SK-N-SH (cell line): ENCODE data around the gene TULP1. TPM values are rescaled to one million over a fixed set of nuclear protein-coding genes. Genes with fewer than 3 reads are reported as not detected.

Experiments
- CTCF ChIA-PET: fragments of 300-600, 350-600 bp; formaldehyde crosslinking; extraction: SDS; loops from one replicate; lab custom pipeline; 2021; lab: Yijun Ruan, JAX
- POLR2A ChIA-PET: fragments of 350-600 bp; sonication (Branson Sonifier 250); formaldehyde crosslinking; extraction: SDS; loops from one replicate; lab custom pipeline; 2020; ENCODE audit warnings: antibody characterized with exemption, inconsistent platforms; lab: Yijun Ruan, JAX
- DNase-seq: peaks from one replicate; pipeline ENCODE4 v3.0.0; 2012
- H2AFZ ChIP-seq: fragments of 200-600 bp; sonication (generic); 2 replicates; pipeline ENCODE4 v1.8.1; 2016; ENCODE audit warnings: antibody characterized with exemption, mild to moderate bottlenecking, low read depth
- H3F3A ChIP-seq: fragments of 200-600 bp; sonication (generic); replicated peaks from 2 replicates; pipeline ENCODE3; 2016; ENCODE audit warnings: antibody characterized with exemption, mild to moderate bottlenecking; ENCODE audit not compliant: insufficient read depth
- H3K27ac ChIP-seq, 2 experiments: fragments of 200-500 bp in 1 of 2; fragments of 200-600 bp in 1 of 2; sonication (Bioruptor generic) in 1 of 2; sonication (generic), shearing (Covaris generic) in 1 of 2; 2 replicates each; pipeline versions ENCODE4 v1.5.1 to v1.6.1; 2014 to 2016; ENCODE audit warnings: low read depth in 2 of 2, inconsistent platforms in 1 of 2, low read length in 1 of 2, mild to moderate bottlenecking in 1 of 2, mixed read lengths in 1 of 2
- H3K27me3 ChIP-seq: fragments of 200-600 bp; sonication (generic), shearing (Covaris generic); 2 replicates; pipeline ENCODE4 v1.6.1; 2016; ENCODE audit warnings: mixed run types; ENCODE audit not compliant: insufficient read depth
- H3K36me3 ChIP-seq, 2 experiments: fragments of 200-500 bp in 1 of 2; fragments of 200-600 bp in 1 of 2; sonication (Bioruptor generic) in 1 of 2; sonication (generic) in 1 of 2; replicated peaks in 1 of 2; 2 replicates each; pipeline versions ENCODE3 to v1.5.1; 2014 to 2016; ENCODE audit warnings: low read length in 1 of 2, mild to moderate bottlenecking in 1 of 2; ENCODE audit not compliant: insufficient read depth in 2 of 2, control insufficient read depth in 1 of 2
- H3K4me1 ChIP-seq, 2 experiments: fragments of 200-500 bp in 1 of 2; fragments of 200-600 bp in 1 of 2; sonication (Bioruptor generic) in 1 of 2; sonication (generic), shearing (Covaris generic) in 1 of 2; 2 replicates each; pipeline versions ENCODE4 v1.5.1 to v1.6.1; 2014 to 2016; ENCODE audit warnings: low read depth in 1 of 2, low read length in 1 of 2, mixed run types in 1 of 2; ENCODE audit not compliant: insufficient read depth in 2 of 2, control insufficient read depth in 1 of 2
- H3K4me2 ChIP-seq: fragments of 200-600 bp; sonication (generic), shearing (Covaris generic); 2 replicates; pipeline ENCODE4 v1.6.1; 2017; ENCODE audit warnings: mixed run types
- H3K4me3 ChIP-seq, 2 experiments: fragments of 200-500 bp in 1 of 2; fragments of 200-600 bp in 1 of 2; sonication (Bioruptor generic) in 1 of 2; sonication (generic), shearing (Covaris generic) in 1 of 2; 2 replicates each; pipeline versions ENCODE4 v1.5.1 to v1.8.1; 2014 to 2016; ENCODE audit warnings: low read depth in 2 of 2, inconsistent platforms in 1 of 2, low read length in 1 of 2, mild to moderate bottlenecking in 1 of 2, mixed read lengths in 1 of 2, moderate library complexity in 1 of 2
- H3K79me2 ChIP-seq: fragments of 200-600 bp; sonication (generic); 2 replicates; pipeline ENCODE4 v1.8.1; 2017; ENCODE audit warnings: mild to moderate bottlenecking; ENCODE audit not compliant: insufficient read depth
- H3K9ac ChIP-seq: fragments of 200-600 bp; sonication (generic); 2 replicates; pipeline ENCODE4 v1.6.1; 2017; ENCODE audit warnings: mixed run types
- H3K9me2 ChIP-seq: fragments of 200-600 bp; sonication (generic); 2 replicates; pipeline ENCODE4 v1.6.1; 2017; ENCODE audit warnings: mixed run types
- H3K9me3 ChIP-seq: fragments of 200-600 bp; sonication (generic); 2 replicates; pipeline ENCODE4 v1.6.1; 2017; ENCODE audit warnings: mixed run types, mild to moderate bottlenecking, moderate library complexity
- H4K20me1 ChIP-seq: fragments of 200-600 bp; sonication (generic); 2 replicates; pipeline ENCODE4 v1.6.1; 2017; ENCODE audit warnings: mild to moderate bottlenecking, mixed run types; ENCODE audit not compliant: insufficient read depth
- EP300 ChIP-seq, 2 experiments: IDR thresholded peaks; 2 replicates each; pipeline versions ENCODE4 v1.4.0 to v1.6.1; 2012; ENCODE audit warnings: borderline replicate concordance in 1 of 2, low read depth in 1 of 2, low read length in 1 of 2
- FOXJ3 ChIP-seq: sonication (generic); formaldehyde crosslinking; IDR thresholded peaks from 2 replicates; pipeline ENCODE4 v1.5.1; 2020; ENCODE audit warnings: mild to moderate bottlenecking, missing genetic modification reagents
- GABPA ChIP-seq: IDR thresholded peaks from 2 replicates; pipeline ENCODE4 v1.4.0; 2012; ENCODE audit warnings: low read depth, mild to moderate bottlenecking
- MEF2A ChIP-seq: IDR thresholded peaks from 2 replicates; pipeline ENCODE4 v1.4.0; 2012; ENCODE audit warnings: low read depth, borderline replicate concordance
- NFIC ChIP-seq: IDR thresholded peaks from 2 replicates; pipeline ENCODE4 v1.4.0; 2012; ENCODE audit warnings: borderline replicate concordance
- NRF1 ChIP-seq: IDR thresholded peaks from 2 replicates; pipeline ENCODE4 v1.6.1; 2012; ENCODE audit warnings: low read depth, mild to moderate bottlenecking, low read length
- RAD21 ChIP-seq: IDR thresholded peaks from 2 replicates; pipeline ENCODE4 v1.6.1; 2012; ENCODE audit warnings: mild to moderate bottlenecking, low read length
- RCOR1 ChIP-seq: fragments of 150-350 bp; IDR thresholded peaks from 2 replicates; pipeline ENCODE4 v1.6.1; 2017; ENCODE audit warnings: antibody characterized with exemption, low read length
- RFX5 ChIP-seq: IDR thresholded peaks from 2 replicates; pipeline ENCODE4 v1.6.1; 2012; ENCODE audit warnings: mild to moderate bottlenecking, improper control_type of control experiment, low read length
- RXRA ChIP-seq: IDR thresholded peaks from 2 replicates; pipeline ENCODE4 v1.4.0; 2012; ENCODE audit warnings: low read depth, mild to moderate bottlenecking, borderline replicate concordance
- TAF1 ChIP-seq: IDR thresholded peaks from 2 replicates; pipeline ENCODE4 v1.6.1; 2012; ENCODE audit warnings: low read depth, mild to moderate bottlenecking, low read length, moderate library complexity, borderline replicate concordance
- TEAD4 ChIP-seq: IDR thresholded peaks from 2 replicates; pipeline ENCODE4 v1.4.0; 2012; ENCODE audit warnings: mild to moderate bottlenecking, borderline replicate concordance; ENCODE audit not compliant: insufficient read depth
- WGBS: methylation state at CpG from one replicate; pipeline ENCODE4 v1.1.6; 2017; ENCODE audit warnings: low lambda C conversion rate; 5-methylcytosine and 5-hydroxymethylcytosine counted together
- polyA plus RNA-seq, 3 experiments: library from polyadenylated mRNA; depleted of rRNA; stranded (reverse); fragments of >200 nt; gene quantifications; 2 replicates each; pipeline ENCODE4 v1.2.3, GENCODE V29; 2012
- TF ChIP-seq, protein P1 (sequence below): IDR thresholded peaks from 2 replicates; pipeline ENCODE4; 2012
- TF ChIP-seq, protein P2 (sequence below): fragments of 150-350 bp; IDR thresholded peaks from 2 replicates; pipeline ENCODE4 v1.6.1; 2017; ENCODE audit warnings: antibody characterized with exemption, low read length, low read depth, borderline replicate concordance
- TF ChIP-seq, protein P3 (sequence below): IDR thresholded peaks from 2 replicates; pipeline ENCODE4 v1.4.0; 2012; ENCODE audit warnings: low read depth, borderline replicate concordance

TULP1 gene
- polyA plus RNA-seq, 1 of the 3 experiments (the other 2 are of a cell fraction) = not detected

DNA sequence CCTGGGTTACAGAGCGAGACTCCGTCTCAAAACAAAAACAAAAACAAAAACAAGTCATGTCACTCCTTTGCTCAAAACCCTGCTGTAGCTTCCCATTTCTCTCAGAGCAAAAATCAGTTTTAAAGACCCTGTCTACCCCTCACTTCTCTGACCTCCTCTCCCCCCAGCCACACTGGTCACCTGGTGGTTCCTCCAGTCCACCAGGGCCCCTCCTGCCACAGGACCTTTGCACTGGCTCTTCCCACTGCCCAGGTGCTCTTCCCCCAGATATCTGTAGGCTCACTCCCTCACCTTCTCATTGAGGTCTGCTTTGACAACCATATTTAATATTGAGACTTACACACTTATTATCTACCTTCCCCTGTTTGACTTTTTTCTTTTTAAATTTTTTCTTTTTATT, 10.9 kb downstream of the TULP1 start:
- no peak overlapping the region for H3K4me3 ChIP-seq
- H3K27me3 ChIP-seq = no peaks in the 10 kb centered on the region
- no peaks in the 10 kb centered on the region for H4K20me1 ChIP-seq
- H2AFZ ChIP-seq = no peak overlapping the region
- no peaks in the 10 kb centered on the region for H3K79me2 ChIP-seq
- no peak for DNase-seq
- ChIA-PET CTCF (interaction anchor here (1.0 to 2.0 kb wide), 3 partner anchors 21 to 235 kb away, joined by 3 to 6 read pairs (median 3); no protein-coding TSS in a partner anchor), POLR2A (no interaction called here)
- H3K36me3 ChIP-seq = no peaks in the 10 kb centered on the region
- TF ChIP-seq GABPA (no peak), MEF2A (no peak), FOXJ3 (no peak), RXRA (no peak), NFIC (no peak), RAD21 (no peak), NRF1 (no peak), EP300 (IDR thresholded peaks at IDR 0.05; ENCODE audit: borderline replicate concordance in 1 of 2, low read depth in 1 of 2, low read length in 1 of 2) (no peak), TEAD4 (no peak), RCOR1 (no peak), TAF1 (no peak), RFX5 (no peak)
- TF ChIP-seq, protein P1, sequence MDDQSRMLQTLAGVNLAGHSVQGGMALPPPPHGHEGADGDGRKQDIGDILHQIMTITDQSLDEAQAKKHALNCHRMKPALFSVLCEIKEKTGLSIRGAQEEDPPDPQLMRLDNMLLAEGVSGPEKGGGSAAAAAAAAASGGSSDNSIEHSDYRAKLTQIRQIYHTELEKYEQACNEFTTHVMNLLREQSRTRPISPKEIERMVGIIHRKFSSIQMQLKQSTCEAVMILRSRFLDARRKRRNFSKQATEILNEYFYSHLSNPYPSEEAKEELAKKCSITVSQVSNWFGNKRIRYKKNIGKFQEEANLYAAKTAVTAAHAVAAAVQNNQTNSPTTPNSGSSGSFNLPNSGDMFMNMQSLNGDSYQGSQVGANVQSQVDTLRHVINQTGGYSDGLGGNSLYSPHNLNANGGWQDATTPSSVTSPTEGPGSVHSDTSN = no peak
- TF ChIP-seq, protein P2, sequence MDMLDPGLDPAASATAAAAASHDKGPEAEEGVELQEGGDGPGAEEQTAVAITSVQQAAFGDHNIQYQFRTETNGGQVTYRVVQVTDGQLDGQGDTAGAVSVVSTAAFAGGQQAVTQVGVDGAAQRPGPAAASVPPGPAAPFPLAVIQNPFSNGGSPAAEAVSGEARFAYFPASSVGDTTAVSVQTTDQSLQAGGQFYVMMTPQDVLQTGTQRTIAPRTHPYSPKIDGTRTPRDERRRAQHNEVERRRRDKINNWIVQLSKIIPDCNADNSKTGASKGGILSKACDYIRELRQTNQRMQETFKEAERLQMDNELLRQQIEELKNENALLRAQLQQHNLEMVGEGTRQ = no peak
- TF ChIP-seq, protein P3, sequence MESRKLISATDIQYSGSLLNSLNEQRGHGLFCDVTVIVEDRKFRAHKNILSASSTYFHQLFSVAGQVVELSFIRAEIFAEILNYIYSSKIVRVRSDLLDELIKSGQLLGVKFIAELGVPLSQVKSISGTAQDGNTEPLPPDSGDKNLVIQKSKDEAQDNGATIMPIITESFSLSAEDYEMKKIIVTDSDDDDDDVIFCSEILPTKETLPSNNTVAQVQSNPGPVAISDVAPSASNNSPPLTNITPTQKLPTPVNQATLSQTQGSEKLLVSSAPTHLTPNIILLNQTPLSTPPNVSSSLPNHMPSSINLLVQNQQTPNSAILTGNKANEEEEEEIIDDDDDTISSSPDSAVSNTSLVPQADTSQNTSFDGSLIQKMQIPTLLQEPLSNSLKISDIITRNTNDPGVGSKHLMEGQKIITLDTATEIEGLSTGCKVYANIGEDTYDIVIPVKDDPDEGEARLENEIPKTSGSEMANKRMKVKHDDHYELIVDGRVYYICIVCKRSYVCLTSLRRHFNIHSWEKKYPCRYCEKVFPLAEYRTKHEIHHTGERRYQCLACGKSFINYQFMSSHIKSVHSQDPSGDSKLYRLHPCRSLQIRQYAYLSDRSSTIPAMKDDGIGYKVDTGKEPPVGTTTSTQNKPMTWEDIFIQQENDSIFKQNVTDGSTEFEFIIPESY = no peak
- TF ChIP-seq, all 33 proteins: peak for 0
- Histone ChIP-seq H3F3A (no peaks in the 10 kb centered on the region), H3K9ac (no peak overlapping the region), H3K4me1 (peaks cover 4 to 18% of the 10 kb centered on the region in 2 experiments; a peak in 1 of 4 replicates), H3K9me3 (no peaks in the 10 kb centered on the region), H3K4me2 (no peak overlapping the region), H3K9me2 (no peaks in the 10 kb centered on the region), H3K27ac (no peak overlapping the region)
- 96% methylated on average over 2 of the region's 2 CpGs for WGBS
